Fibroblast of lung (primary cell): ENCODE data around the gene PI4K2B.

Experiments used
- EZH2 ChIP-seq: IDR thresholded peaks from 2 replicates; pipeline ENCODE4 v1.5.1; 2012; ENCODE audit warnings: low read length, control low read depth, mild to moderate bottlenecking; ENCODE audit errors: missing control alignments
- TF ChIP-seq, protein P1 (sequence below), 2 donors: IDR thresholded peaks in 1 of 2; conservative IDR thresholded peaks in 1 of 2; 1 replicate in 1 of 2; 2 replicates in 1 of 2; pipeline ENCODE4 v1.5.1; 2011 to 2012; ENCODE audit warnings: low read length in 2 of 2, control low read depth in 1 of 2, inconsistent platforms in 1 of 2, low read depth in 1 of 2, mild to moderate bottlenecking in 1 of 2

DNA sequence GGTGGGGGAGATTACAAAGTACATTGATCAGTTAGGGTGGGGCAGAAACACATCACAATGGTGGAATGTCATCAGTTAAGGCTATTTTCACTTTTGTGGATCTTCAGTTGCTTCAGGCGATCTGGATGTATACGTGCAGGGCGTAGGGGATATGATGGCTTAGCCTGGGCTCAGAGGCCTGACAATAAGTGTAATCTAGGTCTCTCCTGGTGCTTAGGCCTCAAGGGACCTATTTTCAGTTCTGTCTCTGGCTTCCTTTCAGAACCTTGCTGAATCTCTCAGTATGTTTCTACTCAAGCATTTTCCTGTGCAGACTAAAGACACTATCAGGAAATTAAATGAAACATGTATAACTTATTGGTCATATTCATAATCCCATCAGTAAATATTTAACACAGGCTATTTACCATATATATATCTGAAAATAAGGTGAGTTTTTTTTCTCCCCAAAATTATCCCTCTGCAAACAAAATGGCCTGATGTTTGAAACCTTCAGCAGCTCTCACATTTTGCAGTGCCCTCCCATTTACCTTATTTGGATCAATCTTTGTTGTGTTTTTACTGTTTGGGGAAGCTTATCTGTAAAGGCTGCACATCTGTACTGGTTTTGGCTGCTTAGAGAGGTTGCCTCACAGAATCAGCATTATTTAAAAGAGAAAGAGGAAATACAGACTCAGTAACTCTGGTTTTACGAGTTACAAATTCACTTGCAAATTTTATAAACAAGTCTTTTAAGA is 76.4 kb downstream of the PI4K2B start:
- TF ChIP-seq, protein P1, sequence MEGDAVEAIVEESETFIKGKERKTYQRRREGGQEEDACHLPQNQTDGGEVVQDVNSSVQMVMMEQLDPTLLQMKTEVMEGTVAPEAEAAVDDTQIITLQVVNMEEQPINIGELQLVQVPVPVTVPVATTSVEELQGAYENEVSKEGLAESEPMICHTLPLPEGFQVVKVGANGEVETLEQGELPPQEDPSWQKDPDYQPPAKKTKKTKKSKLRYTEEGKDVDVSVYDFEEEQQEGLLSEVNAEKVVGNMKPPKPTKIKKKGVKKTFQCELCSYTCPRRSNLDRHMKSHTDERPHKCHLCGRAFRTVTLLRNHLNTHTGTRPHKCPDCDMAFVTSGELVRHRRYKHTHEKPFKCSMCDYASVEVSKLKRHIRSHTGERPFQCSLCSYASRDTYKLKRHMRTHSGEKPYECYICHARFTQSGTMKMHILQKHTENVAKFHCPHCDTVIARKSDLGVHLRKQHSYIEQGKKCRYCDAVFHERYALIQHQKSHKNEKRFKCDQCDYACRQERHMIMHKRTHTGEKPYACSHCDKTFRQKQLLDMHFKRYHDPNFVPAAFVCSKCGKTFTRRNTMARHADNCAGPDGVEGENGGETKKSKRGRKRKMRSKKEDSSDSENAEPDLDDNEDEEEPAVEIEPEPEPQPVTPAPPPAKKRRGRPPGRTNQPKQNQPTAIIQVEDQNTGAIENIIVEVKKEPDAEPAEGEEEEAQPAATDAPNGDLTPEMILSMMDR (conservative IDR thresholded peaks at IDR 0.05 in 1 of 2, IDR thresholded peaks at IDR 0.05 in 1 of 2; ENCODE audit: low read depth in 1 of 2, low read length in 2 of 2), result no peak
- TF ChIP-seq EZH2, result no peak
